Fibroblast of pulmonary artery (primary cell): ENCODE measurements around the gene ERBB4.
A peak's percentile ranks its signal among the peaks of the same experiment; 100 is the strongest.

Experiments
- DNase-seq: peaks from one replicate; pipeline ENCODE4 v3.0.0-alpha.2; 2010; ENCODE audit warnings: low read depth
- H3K4me3 ChIP-seq: replicated peaks from 2 replicates; pipeline ENCODE4 v1.5.1; 2011; ENCODE audit warnings: low read depth, mild to moderate bottlenecking, control low read depth, low read length, moderate library complexity
- TF ChIP-seq, protein P1 (sequence below): IDR thresholded peaks from 2 replicates; pipeline ENCODE4 v1.5.1; 2011; ENCODE audit warnings: mild to moderate bottlenecking, control low read depth, low read length, inconsistent platforms; ENCODE audit errors: missing control alignments

The ERBB4 gene

GRCh38 chr2:212535996-212536816 lies 2.4 kb downstream of the ERBB4 start:
- H3K4me3 ChIP-seq, result peak overlapping the region; percentile 6
- no peak for DNase-seq
- TF ChIP-seq, protein P1, sequence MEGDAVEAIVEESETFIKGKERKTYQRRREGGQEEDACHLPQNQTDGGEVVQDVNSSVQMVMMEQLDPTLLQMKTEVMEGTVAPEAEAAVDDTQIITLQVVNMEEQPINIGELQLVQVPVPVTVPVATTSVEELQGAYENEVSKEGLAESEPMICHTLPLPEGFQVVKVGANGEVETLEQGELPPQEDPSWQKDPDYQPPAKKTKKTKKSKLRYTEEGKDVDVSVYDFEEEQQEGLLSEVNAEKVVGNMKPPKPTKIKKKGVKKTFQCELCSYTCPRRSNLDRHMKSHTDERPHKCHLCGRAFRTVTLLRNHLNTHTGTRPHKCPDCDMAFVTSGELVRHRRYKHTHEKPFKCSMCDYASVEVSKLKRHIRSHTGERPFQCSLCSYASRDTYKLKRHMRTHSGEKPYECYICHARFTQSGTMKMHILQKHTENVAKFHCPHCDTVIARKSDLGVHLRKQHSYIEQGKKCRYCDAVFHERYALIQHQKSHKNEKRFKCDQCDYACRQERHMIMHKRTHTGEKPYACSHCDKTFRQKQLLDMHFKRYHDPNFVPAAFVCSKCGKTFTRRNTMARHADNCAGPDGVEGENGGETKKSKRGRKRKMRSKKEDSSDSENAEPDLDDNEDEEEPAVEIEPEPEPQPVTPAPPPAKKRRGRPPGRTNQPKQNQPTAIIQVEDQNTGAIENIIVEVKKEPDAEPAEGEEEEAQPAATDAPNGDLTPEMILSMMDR, result no peak

GRCh38 chr2:212534336-212534735 lies 4.3 kb downstream of the ERBB4 start:
- TF ChIP-seq, protein P1, result no peak
- no peak overlapping the region for H3K4me3 ChIP-seq
- DNase-seq, result no peak

- H3K4me3 ChIP-seq, result no peak overlapping the region
- TF ChIP-seq, protein P1, result no peak
- DNase-seq, result no peak
These were observed 6.0 kb downstream of the ERBB4 start for GRCh38 chr2:212532585-212532984.

DNA sequence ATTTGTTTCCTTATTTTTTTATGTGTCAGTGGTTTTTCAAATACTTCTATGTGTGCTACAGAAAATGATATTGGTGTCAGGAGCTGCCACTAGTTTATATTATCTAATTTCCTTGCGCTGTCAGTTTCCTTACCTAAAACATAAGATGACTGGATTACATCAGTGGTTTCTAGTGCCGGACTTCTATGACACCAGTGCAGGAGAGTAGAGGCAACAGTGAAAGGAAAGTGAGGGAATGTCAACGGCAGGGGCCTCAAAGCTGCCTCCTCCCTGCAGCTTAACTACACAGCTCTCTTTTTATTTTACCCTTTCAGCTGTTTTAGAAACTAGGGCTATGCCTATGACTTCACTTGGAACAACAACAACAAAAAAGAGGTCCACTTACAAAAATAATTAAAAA lies 6.5 kb downstream of the ERBB4 start:
- no peak for DNase-seq
- H3K4me3 ChIP-seq, result no peak overlapping the region
- TF ChIP-seq, protein P1, result no peak

- no peak overlapping the region for H3K4me3 ChIP-seq
- TF ChIP-seq, protein P1, result no peak
- no peak for DNase-seq
These were observed 7.1 kb downstream of the ERBB4 start for GRCh38 chr2:212531499-212531898.

- DNase-seq, result no peak
- H3K4me3 ChIP-seq, result no peak overlapping the region
- TF ChIP-seq, protein P1, result no peak
These were observed 7.6 kb downstream of the ERBB4 start for GRCh38 chr2:212530991-212531390.

DNA sequence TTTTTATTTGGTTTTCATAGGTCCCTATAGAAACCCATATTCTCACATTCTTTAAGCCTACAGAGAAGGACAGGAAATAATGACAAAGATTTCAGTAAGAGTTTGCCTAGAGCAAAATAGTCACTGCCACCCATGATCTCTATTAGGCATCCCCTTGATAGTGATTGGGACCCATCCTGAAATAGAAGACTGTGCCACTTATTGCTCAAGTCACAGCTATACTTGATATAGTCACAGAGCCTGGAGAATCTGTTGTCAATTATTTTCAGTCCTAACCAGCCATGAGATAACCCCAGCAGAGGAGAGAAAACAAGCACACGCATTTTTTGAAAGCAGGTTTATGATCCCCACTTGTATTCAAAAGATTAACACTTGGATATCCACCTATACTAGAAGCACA lies 8.2 kb downstream of the ERBB4 start:
- TF ChIP-seq, protein P1, result no peak

More for the DNA sequence above, 8.2 kb downstream of the ERBB4 start:
- DNase-seq, result no peak
- H3K4me3 ChIP-seq, result no peak overlapping the region
